Mammary epithelial cell (primary cell): ENCODE results near the gene ELAVL2.

ENCODE experiments used
- CTCF ChIP-seq, 2 donors: IDR thresholded peaks in 1 of 2; conservative IDR thresholded peaks in 1 of 2; 2 replicates each; pipeline ENCODE4 v1.5.1; 2011 to 2012; ENCODE audit warnings: inconsistent platforms in 2 of 2, low read length in 2 of 2, mild to moderate bottlenecking in 2 of 2, control low read depth in 1 of 2, low read depth in 1 of 2; ENCODE audit not compliant: insufficient read depth in 1 of 2; ENCODE audit errors: extremely low read depth in 1 of 2
- EZH2 ChIP-seq: IDR thresholded peaks from 2 replicates; pipeline ENCODE4 v1.6.1; 2012; ENCODE audit warnings: low read length, inconsistent platforms, borderline replicate concordance

- TF ChIP-seq CTCF (conservative IDR thresholded peaks at IDR 0.05 in 1 of 2, IDR thresholded peaks at IDR 0.05 in 1 of 2; ENCODE audit: extremely low read depth in 1 of 2, insufficient read depth in 1 of 2, low read depth in 1 of 2, low read length in 2 of 2) (no peak), EZH2 (no peak)
Observed at GRCh38 chr9:23731353-23731752, 94.7 kb downstream of the ELAVL2 start.
